Mesothelial cell of epicardium (in vitro differentiated cells): Measurements from ENCODE around the gene IRX1. TPM values are rescaled to one million over a fixed set of nuclear protein-coding genes. Genes with fewer than 3 reads are reported as not detected.

ENCODE experiments used
- DNase-seq, 2 experiments: peaks; one replicate each; pipeline ENCODE4 v3.0.0; 2021; ENCODE audit warnings: low spot score in 2 of 2; ENCODE audit not compliant: unreplicated experiment in 2 of 2
- H3K27ac Mint-ChIP-seq: 2 replicates; pipeline ENCODE4 v1.8.0; 2021; ENCODE audit warnings: mixed read lengths
- H3K27me3 Mint-ChIP-seq: 2 replicates; pipeline ENCODE4 v1.8.0; 2021; ENCODE audit warnings: low read depth, mixed read lengths
- H3K36me3 Mint-ChIP-seq: 2 replicates; pipeline ENCODE4 v1.8.0; 2021; ENCODE audit warnings: mixed read lengths
- H3K4me1 Mint-ChIP-seq: 2 replicates; pipeline ENCODE4 v1.8.0; 2021; ENCODE audit warnings: mixed read lengths
- H3K4me3 Mint-ChIP-seq: 2 replicates; pipeline ENCODE4 v1.8.0; 2021; ENCODE audit warnings: mild to moderate bottlenecking, moderate library complexity, mixed read lengths
- H3K9me3 Mint-ChIP-seq: 2 replicates; pipeline ENCODE4 v1.8.0; 2021; ENCODE audit warnings: mixed read lengths
- CTCF ChIP-seq: fragments of 200-600 bp; sonication (generic); IDR thresholded peaks from one replicate; pipeline ENCODE4 v1.5.0; 2021; ENCODE audit warnings: antibody characterized with exemption; ENCODE audit not compliant: unreplicated experiment
- total RNA-seq: library from RNA; stranded (reverse); gene quantifications from 3 replicates; pipeline ENCODE4 v1.2.1, GENCODE V29; 2021

Gene IRX1
- total RNA-seq, 1 donor from 2014 or later: 68.5 TPM

- Mint-ChIP-seq H3K27me3 (peaks cover 92% of the 10 kb centered on the region), H3K27ac (no peak overlapping the region), H3K4me3 (peak overlapping the region; percentile 65), H3K36me3 (no peaks in the 10 kb centered on the region), H3K9me3 (no peaks in the 10 kb centered on the region), H3K4me1 (peaks cover 36% of the 10 kb centered on the region)
- no peak for DNase-seq
- no peak for TF ChIP-seq CTCF
These were observed 5.3 kb upstream of the IRX1 start for GRCh38 chr5:3590161-3590966.

- no peak overlapping the region for H3K27ac Mint-ChIP-seq
- peaks cover 85% of the 10 kb centered on the region for H3K27me3 Mint-ChIP-seq
These were observed 4.4 kb upstream of the IRX1 start for GRCh38 chr5:3590967-3591900.

GRCh38 chr5:3592298-3592697 lies 3.3 kb upstream of the IRX1 start:
- DNase-seq: no peak
- peaks cover 40% of the 10 kb centered on the region for H3K4me1 Mint-ChIP-seq
- H3K4me3 Mint-ChIP-seq: peak overlapping the region; percentile 10
- H3K36me3 Mint-ChIP-seq: no peaks in the 10 kb centered on the region
- H3K27ac Mint-ChIP-seq: no peak overlapping the region
- TF ChIP-seq CTCF: no peak
- peaks cover 83% of the 10 kb centered on the region for H3K27me3 Mint-ChIP-seq
- H3K9me3 Mint-ChIP-seq: no peaks in the 10 kb centered on the region

More at GRCh38 chr5:3590967-3591900, 4.4 kb upstream of the IRX1 start:
- Mint-ChIP-seq H3K36me3 (no peaks in the 10 kb centered on the region), H3K9me3 (no peaks in the 10 kb centered on the region), H3K4me1 (peaks cover 36% of the 10 kb centered on the region), H3K4me3 (peak overlapping the region; percentile 65)
- no peak for DNase-seq
- no peak for TF ChIP-seq CTCF

- Mint-ChIP-seq H3K27me3 (peaks cover 84% of the 10 kb centered on the region), H3K27ac (peak overlapping the region; percentile 36)
These were observed 1.7 kb upstream of the IRX1 start for GRCh38 chr5:3593771-3594509.

More at GRCh38 chr5:3593771-3594509, 1.7 kb upstream of the IRX1 start:
- Mint-ChIP-seq H3K9me3 (no peaks in the 10 kb centered on the region), H3K4me1 (peaks cover 56% of the 10 kb centered on the region), H3K4me3 (peak overlapping the region; percentile 68), H3K36me3 (no peaks in the 10 kb centered on the region)
- no peak for TF ChIP-seq CTCF
- DNase-seq: no peak
